ENCODE data around the gene SRGAP2C.
"Not testable (repeated sequence)": the region's sequence is repeated elsewhere in the genome, so short reads cannot be mapped to it uniquely, and the experiment has no call there.

DNA sequence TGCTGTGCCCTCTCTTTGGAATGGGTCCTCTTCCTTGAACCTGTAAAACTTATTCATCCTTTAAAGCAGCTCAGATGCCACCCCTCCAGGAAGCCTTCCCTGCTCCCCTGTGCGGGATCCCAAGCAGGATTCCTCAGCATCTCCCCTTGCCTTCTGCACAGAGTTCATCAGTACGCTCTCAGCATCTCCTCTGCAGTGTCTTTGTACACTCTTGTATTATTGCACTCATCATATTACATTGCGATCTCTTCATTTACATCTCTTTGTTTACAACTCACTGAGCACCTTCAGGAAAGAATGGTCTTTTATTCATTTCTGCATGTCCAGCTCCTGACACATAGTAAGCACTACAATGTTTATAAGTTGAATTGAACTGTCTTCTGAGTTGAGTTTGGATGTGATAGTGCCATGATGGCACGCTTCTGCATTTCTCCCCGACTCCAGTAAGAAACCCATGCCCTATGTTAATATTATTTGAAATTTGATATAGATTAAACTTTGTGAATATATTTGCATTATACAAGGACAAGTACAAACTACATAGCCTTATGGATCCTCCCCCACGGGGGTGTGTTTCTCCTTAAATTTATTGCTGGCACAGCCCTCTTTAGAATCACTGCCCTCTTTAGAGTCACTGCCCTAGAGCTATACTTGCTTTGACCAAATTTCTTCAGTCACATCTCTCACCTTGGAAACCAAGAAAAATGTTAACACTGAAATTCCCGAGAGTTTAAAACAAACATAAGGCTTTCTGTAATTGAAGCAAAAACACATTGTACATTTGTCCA, 12.5 kb downstream of the SRGAP2C start:
- TF ChIP-seq, protein P1, sequence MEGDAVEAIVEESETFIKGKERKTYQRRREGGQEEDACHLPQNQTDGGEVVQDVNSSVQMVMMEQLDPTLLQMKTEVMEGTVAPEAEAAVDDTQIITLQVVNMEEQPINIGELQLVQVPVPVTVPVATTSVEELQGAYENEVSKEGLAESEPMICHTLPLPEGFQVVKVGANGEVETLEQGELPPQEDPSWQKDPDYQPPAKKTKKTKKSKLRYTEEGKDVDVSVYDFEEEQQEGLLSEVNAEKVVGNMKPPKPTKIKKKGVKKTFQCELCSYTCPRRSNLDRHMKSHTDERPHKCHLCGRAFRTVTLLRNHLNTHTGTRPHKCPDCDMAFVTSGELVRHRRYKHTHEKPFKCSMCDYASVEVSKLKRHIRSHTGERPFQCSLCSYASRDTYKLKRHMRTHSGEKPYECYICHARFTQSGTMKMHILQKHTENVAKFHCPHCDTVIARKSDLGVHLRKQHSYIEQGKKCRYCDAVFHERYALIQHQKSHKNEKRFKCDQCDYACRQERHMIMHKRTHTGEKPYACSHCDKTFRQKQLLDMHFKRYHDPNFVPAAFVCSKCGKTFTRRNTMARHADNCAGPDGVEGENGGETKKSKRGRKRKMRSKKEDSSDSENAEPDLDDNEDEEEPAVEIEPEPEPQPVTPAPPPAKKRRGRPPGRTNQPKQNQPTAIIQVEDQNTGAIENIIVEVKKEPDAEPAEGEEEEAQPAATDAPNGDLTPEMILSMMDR (IDR thresholded peaks at IDR 0.05): not testable (repeated sequence)
- not testable (repeated sequence) for TF ChIP-seq POLR2A (IDR thresholded peaks at IDR 0.05)
